Measurements from ENCODE around the gene LRWD1.

GRCh38 chr7:102427019-102427405, 37.8 kb upstream of the LRWD1 start:
- TF ChIP-seq CTCF (IDR thresholded peaks at IDR 0.05) (no peak), POLR2A (IDR thresholded peaks at IDR 0.05) (no peak)

Measured in stomach (tissue), 4 donors.